ENCODE data around the gene MUC6.
A peak's percentile ranks its signal among the peaks of the same experiment; 100 is the strongest.

MUC6 gene

DNA sequence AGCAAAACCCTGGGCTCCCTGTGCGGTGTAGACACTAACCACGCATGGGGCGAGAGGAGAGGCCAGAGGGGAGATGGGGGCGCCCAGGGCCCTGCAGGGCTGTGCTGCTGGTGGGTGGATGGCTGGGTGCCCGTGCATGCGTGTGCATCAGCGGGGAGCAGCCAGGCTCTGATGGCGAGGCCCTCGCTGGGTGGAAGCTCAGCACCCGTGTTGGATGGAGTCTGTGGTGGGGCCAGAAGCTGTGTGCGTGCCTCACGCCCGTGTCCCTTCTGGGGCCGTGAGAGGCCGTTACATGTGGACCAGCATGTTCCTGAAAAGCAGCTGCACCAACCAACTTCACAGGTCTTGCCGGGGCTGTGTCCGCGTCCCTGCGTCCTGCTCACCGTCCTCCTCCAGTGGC lies 33.4 kb downstream of the MUC6 start:
- peak overlapping the region; percentile 36 for H3K27ac Mint-ChIP-seq
- peaks cover 63% of the 10 kb centered on the region for H3K4me1 Mint-ChIP-seq
- no peak overlapping the region for H3K4me3 Mint-ChIP-seq
- DNase-seq, result no peak
- H3K9me3 Mint-ChIP-seq, result no peaks in the 10 kb centered on the region
- no peak for TF ChIP-seq CTCF (IDR thresholded peaks at IDR 0.05)
- H3K36me3 Mint-ChIP-seq (ENCODE audit: low read depth), result peaks cover 32% of the 10 kb centered on the region
- H3K27me3 Mint-ChIP-seq (ENCODE audit: low read depth, poor library complexity), result no peaks in the 10 kb centered on the region

DNA sequence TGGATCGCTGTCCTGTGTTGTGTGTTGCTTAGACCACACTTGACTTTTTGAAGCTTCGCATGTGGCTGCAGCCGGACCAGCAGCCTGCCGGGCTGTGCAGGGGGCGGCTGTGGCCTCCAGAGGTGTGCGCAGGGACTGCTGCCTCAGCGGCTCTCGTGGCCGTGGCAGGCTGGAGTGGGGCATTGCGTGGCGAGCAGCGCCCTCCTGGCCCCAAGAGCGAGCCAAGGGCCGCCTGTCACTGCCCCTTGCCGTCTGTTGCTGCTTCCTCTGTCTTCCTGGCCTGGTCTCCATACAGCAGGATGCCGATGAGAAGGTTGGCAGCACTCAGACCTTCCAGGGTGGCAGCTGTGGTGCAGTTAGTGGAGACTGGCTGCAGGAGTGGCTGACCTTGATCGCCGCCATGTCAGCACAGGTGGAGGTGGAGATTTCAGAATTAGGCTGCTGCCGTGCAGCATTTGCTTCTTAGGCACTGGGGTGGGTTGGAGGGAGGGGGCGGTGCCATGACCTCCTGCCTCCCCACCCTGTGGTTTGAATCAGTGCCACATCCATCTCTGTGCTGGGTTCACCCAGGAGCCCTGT lies 34.0 kb downstream of the MUC6 start:
- no peak for TF ChIP-seq CTCF (IDR thresholded peaks at IDR 0.05)
- Mint-ChIP-seq H3K27ac (no peak overlapping the region), H3K27me3 (ENCODE audit: low read depth, poor library complexity) (no peaks in the 10 kb centered on the region), H3K36me3 (ENCODE audit: low read depth) (peaks cover 32% of the 10 kb centered on the region), H3K9me3 (no peaks in the 10 kb centered on the region), H3K4me3 (no peak overlapping the region), H3K4me1 (peaks cover 65% of the 10 kb centered on the region)
- DNase-seq, result no peak

GRCh38 chr11:1001617-1002405 lies 34.7 kb downstream of the MUC6 start:
- Mint-ChIP-seq H3K27me3 (ENCODE audit: low read depth, poor library complexity) (no peaks in the 10 kb centered on the region), H3K4me1 (peaks cover 65% of the 10 kb centered on the region), H3K27ac (peak overlapping the region; percentile 84), H3K4me3 (peak overlapping the region; percentile 64), H3K36me3 (ENCODE audit: low read depth) (peaks cover 32% of the 10 kb centered on the region), H3K9me3 (no peaks in the 10 kb centered on the region)
- DNase-seq, result no peak
- no peak for TF ChIP-seq CTCF (IDR thresholded peaks at IDR 0.05)

GRCh38 chr11:1000357-1001278 lies 35.9 kb downstream of the MUC6 start:
- H3K27ac Mint-ChIP-seq, result peak overlapping the region; percentile 84
- no peak for TF ChIP-seq CTCF (IDR thresholded peaks at IDR 0.05)
- no peaks in the 10 kb centered on the region for H3K27me3 Mint-ChIP-seq (ENCODE audit: low read depth, poor library complexity)
- peaks cover 65% of the 10 kb centered on the region for H3K4me1 Mint-ChIP-seq
- H3K9me3 Mint-ChIP-seq, result no peaks in the 10 kb centered on the region
- peak overlapping the region; percentile 64 for H3K4me3 Mint-ChIP-seq
- DNase-seq, result peak; percentile 45
- peaks cover 32% of the 10 kb centered on the region for H3K36me3 Mint-ChIP-seq (ENCODE audit: low read depth)

DNA sequence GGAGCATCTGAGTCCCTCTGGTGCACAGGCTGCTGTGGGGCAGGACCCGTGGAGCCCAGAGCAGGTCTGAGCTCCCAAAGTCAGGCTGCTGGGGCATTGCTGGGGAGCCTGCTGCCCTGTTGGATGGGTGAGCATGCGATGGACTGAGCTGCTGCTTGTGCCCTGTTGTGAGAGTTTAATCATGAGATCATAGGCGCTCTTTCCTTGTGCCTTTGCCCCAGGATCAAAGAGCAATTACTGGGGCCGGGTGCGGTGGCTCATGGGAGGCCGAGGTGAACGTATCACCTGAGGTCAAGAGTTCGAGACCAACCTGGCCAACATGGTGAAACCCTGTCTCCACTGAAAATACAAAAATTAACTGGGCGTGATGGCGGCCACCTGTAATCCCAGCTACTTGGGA lies 37.5 kb downstream of the MUC6 start:
- H3K27ac Mint-ChIP-seq, result no peak overlapping the region
- no peak overlapping the region for H3K4me3 Mint-ChIP-seq
- H3K27me3 Mint-ChIP-seq (ENCODE audit: low read depth, poor library complexity), result no peaks in the 10 kb centered on the region
- H3K9me3 Mint-ChIP-seq, result no peaks in the 10 kb centered on the region
- no peak for DNase-seq
- TF ChIP-seq CTCF (IDR thresholded peaks at IDR 0.05), result no peak
- peaks cover 67% of the 10 kb centered on the region for H3K4me1 Mint-ChIP-seq
- H3K36me3 Mint-ChIP-seq (ENCODE audit: low read depth), result peaks cover 38% of the 10 kb centered on the region
